ENCODE results near the gene CD53.

DNA sequence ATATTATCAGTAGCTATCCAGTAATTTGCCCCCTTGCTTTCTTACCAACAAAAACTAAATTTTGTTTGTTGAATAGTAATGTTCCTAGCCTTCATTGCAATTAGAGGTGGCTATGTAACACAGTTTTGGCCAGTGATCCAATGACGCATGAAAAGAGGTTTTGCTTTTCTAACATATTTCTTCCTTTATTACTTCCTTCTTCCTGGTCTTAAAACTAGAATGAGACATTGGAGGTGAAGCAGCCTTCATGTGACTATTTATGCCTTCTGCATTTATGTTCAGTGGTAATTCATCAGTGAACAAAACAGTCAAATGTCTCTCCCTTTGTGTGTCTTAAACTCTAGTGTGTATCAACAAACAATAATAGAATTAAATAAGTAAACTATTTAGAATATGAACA, 55.2 kb downstream of the CD53 start:
- TF ChIP-seq, protein P1, sequence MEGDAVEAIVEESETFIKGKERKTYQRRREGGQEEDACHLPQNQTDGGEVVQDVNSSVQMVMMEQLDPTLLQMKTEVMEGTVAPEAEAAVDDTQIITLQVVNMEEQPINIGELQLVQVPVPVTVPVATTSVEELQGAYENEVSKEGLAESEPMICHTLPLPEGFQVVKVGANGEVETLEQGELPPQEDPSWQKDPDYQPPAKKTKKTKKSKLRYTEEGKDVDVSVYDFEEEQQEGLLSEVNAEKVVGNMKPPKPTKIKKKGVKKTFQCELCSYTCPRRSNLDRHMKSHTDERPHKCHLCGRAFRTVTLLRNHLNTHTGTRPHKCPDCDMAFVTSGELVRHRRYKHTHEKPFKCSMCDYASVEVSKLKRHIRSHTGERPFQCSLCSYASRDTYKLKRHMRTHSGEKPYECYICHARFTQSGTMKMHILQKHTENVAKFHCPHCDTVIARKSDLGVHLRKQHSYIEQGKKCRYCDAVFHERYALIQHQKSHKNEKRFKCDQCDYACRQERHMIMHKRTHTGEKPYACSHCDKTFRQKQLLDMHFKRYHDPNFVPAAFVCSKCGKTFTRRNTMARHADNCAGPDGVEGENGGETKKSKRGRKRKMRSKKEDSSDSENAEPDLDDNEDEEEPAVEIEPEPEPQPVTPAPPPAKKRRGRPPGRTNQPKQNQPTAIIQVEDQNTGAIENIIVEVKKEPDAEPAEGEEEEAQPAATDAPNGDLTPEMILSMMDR (IDR thresholded peaks at IDR 0.05), result no peak
- TF ChIP-seq REST (IDR thresholded peaks at IDR 0.05; ENCODE audit: insufficient read depth in 1 of 2, low read depth in 2 of 2, low read length in 1 of 2) (no peak), POLR2AphosphoS5 (IDR thresholded peaks at IDR 0.05; ENCODE audit: low read depth, low read length) (no peak), TCF7L2 (IDR thresholded peaks at IDR 0.05; ENCODE audit: low read depth, low read length) (no peak)
